ENCODE results near the gene SMIM17. TPM values are rescaled to one million over a fixed set of nuclear protein-coding genes. Genes with fewer than 3 reads are reported as not detected.

Gene SMIM17
- total and polyA plus RNA-seq, 2 of the 4 experiments (the other 2 are of a cell fraction): not detected

DNA sequence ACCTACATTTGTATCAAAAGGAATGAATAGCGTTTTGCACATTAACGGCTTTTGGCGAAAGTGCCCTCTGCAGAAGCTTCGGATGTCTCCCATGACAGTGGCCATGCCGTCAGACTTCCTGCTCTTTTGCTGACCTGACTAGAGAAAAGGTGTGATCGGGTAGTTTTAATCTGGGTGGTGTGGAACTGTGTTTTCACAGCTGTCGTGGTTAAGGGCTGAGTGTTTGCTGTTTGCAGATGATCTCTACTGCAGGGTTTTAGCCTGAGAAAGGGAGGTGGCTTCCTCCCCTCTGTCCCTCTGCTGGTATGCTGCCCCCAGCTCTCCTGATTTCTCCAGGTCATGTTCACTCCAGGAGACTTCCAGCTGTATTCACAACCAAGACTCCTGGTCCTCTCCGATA is 25.4 kb upstream of the SMIM17 start:
- H3K4ac ChIP-seq (ENCODE audit: low read depth, low read length): no peak overlapping the region
- intact Hi-C loops (cut with micrococcal nuclease) (no loop called here), dilution Hi-C loops (cut with HindIII; ENCODE audit: low sequenced_read_pairs, unreplicated experiment) (no loop called here), in situ Hi-C loops (cut with MboI; ENCODE audit: low sequenced_read_pairs) (no loop called here)
- H3K56ac ChIP-seq (ENCODE audit: extremely low read depth, insufficient read depth, low read length): no peak overlapping the region
- H2BK15ac ChIP-seq (ENCODE audit: low read depth, low read length): no peak overlapping the region
- H3K9me1 ChIP-seq (ENCODE audit: insufficient read depth, low read length): no peaks in the 10 kb centered on the region
- H3K27ac ChIP-seq (ENCODE audit: insufficient read depth, low read length): no peak overlapping the region
- H3K14ac ChIP-seq (replicated peaks; ENCODE audit: low read depth, low read length): no peak overlapping the region
- peaks cover 8 to 24% of the 10 kb centered on the region in 2 experiments; a peak in 3 of 4 replicates for H3K79me1 ChIP-seq (ENCODE audit: low read depth in 1 of 2, low read length in 2 of 2)
- H3K4me2 ChIP-seq (ENCODE audit: low read depth, low read length): no peak overlapping the region
- DNase-seq (no peak), ATAC-seq (ENCODE audit: low read depth) (no peak)
- H2BK120ac ChIP-seq (ENCODE audit: low read depth, low read length): no peak overlapping the region
- TF ChIP-seq CEBPB (IDR thresholded peaks at IDR 0.05; ENCODE audit: low read depth, low read length): no peak
- no peak for TF ChIP-seq SMC3 (IDR thresholded peaks at IDR 0.05; ENCODE audit: low read depth, low read length)
- TF ChIP-seq, protein P1, sequence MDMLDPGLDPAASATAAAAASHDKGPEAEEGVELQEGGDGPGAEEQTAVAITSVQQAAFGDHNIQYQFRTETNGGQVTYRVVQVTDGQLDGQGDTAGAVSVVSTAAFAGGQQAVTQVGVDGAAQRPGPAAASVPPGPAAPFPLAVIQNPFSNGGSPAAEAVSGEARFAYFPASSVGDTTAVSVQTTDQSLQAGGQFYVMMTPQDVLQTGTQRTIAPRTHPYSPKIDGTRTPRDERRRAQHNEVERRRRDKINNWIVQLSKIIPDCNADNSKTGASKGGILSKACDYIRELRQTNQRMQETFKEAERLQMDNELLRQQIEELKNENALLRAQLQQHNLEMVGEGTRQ (IDR thresholded peaks at IDR 0.05; ENCODE audit: low read depth, low read length): no peak
- TF ChIP-seq NFE2L2 (IDR thresholded peaks at IDR 0.05; ENCODE audit: low read depth, low read length): no peak
- TF ChIP-seq, protein P2, sequence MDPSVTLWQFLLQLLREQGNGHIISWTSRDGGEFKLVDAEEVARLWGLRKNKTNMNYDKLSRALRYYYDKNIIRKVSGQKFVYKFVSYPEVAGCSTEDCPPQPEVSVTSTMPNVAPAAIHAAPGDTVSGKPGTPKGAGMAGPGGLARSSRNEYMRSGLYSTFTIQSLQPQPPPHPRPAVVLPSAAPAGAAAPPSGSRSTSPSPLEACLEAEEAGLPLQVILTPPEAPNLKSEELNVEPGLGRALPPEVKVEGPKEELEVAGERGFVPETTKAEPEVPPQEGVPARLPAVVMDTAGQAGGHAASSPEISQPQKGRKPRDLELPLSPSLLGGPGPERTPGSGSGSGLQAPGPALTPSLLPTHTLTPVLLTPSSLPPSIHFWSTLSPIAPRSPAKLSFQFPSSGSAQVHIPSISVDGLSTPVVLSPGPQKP (IDR thresholded peaks at IDR 0.05; ENCODE audit: borderline replicate concordance, low read depth, low read length): no peak
- TF ChIP-seq, protein P3, sequence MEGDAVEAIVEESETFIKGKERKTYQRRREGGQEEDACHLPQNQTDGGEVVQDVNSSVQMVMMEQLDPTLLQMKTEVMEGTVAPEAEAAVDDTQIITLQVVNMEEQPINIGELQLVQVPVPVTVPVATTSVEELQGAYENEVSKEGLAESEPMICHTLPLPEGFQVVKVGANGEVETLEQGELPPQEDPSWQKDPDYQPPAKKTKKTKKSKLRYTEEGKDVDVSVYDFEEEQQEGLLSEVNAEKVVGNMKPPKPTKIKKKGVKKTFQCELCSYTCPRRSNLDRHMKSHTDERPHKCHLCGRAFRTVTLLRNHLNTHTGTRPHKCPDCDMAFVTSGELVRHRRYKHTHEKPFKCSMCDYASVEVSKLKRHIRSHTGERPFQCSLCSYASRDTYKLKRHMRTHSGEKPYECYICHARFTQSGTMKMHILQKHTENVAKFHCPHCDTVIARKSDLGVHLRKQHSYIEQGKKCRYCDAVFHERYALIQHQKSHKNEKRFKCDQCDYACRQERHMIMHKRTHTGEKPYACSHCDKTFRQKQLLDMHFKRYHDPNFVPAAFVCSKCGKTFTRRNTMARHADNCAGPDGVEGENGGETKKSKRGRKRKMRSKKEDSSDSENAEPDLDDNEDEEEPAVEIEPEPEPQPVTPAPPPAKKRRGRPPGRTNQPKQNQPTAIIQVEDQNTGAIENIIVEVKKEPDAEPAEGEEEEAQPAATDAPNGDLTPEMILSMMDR (conservative IDR thresholded peaks at IDR 0.05; ENCODE audit: low read depth, low read length): no peak
- no peak for TF ChIP-seq MAZ (IDR thresholded peaks at IDR 0.05; ENCODE audit: borderline replicate concordance, low read depth, low read length)
- no peak for TF ChIP-seq MAFK (IDR thresholded peaks at IDR 0.05; ENCODE audit: low read depth, low read length)
- TF ChIP-seq POLR2A (IDR thresholded peaks at IDR 0.05; ENCODE audit: low read depth, low read length): no peak
- no peak for TF ChIP-seq MXI1 (IDR thresholded peaks at IDR 0.05; ENCODE audit: borderline replicate concordance, low read depth, low read length)
- TF ChIP-seq RFX5 (IDR thresholded peaks at IDR 0.05; ENCODE audit: low read depth, low read length): no peak
- no peak for TF ChIP-seq FOS (IDR thresholded peaks at IDR 0.05; ENCODE audit: low read depth, low read length)
- no peak for TF ChIP-seq CHD1 (IDR thresholded peaks at IDR 0.05; ENCODE audit: low read depth, low read length)
- TF ChIP-seq RCOR1 (IDR thresholded peaks at IDR 0.05; ENCODE audit: insufficient replicate concordance, low read length): no peak
- no peak for TF ChIP-seq RAD21 (IDR thresholded peaks at IDR 0.05; ENCODE audit: low read length)
- TF ChIP-seq BHLHE40 (IDR thresholded peaks at IDR 0.05; ENCODE audit: low read depth, low read length): no peak
- no peak overlapping the region for H2AK9ac ChIP-seq (replicated peaks; ENCODE audit: low read depth, low read length, poor library complexity)
- no peaks in the 10 kb centered on the region for H4K20me1 ChIP-seq (ENCODE audit: insufficient read depth, low read length)
- H4K91ac ChIP-seq (ENCODE audit: insufficient read depth, low read depth, low read length): no peak overlapping the region
- H4K8ac ChIP-seq (ENCODE audit: low read depth in 2 of 2, low read length in 2 of 2): no peak overlapping the region
- POLR2A ChIA-PET (ENCODE audit: unreplicated experiment): no interaction called here
- H3K23ac ChIP-seq (ENCODE audit: low read depth, low read length): no peak overlapping the region
- H3K18ac ChIP-seq (ENCODE audit: low read depth, low read length): no peak overlapping the region
- peaks cover 35% of the 10 kb centered on the region for H3K36me3 ChIP-seq (ENCODE audit: control insufficient read depth, insufficient read depth, low read length)
- CTCF ChIA-PET: no interaction called here
- H4K5ac ChIP-seq (ENCODE audit: low read depth, low read length): no peak overlapping the region
- H3K27me3 ChIP-seq (ENCODE audit: control insufficient read depth, insufficient read depth, low read length): no peaks in the 10 kb centered on the region
- H2BK20ac ChIP-seq (ENCODE audit: low read depth, low read length): no peak overlapping the region
- no peak overlapping the region for H3K9ac ChIP-seq (ENCODE audit: low read depth, low read length)
- H2AK5ac ChIP-seq (ENCODE audit: low read depth, low read length): no peak overlapping the region
- WGBS, 2 experiments (ENCODE audit: extremely low coverage in 2 of 2, insufficient read length in 1 of 2): 91% methylated on average over 4 of the region's 8 CpGs; no CpG with 5 or more reads in 1 of the 2 experiments
- H2BK5ac ChIP-seq (ENCODE audit: low read depth, low read length, poor library complexity, severe bottlenecking): no peak overlapping the region
- H3K4me1 ChIP-seq (ENCODE audit: control insufficient read depth, insufficient read depth, low read length): no peaks in the 10 kb centered on the region
- peaks cover 69% of the 10 kb centered on the region for H3K9me3 ChIP-seq (ENCODE audit: control insufficient read depth, insufficient read depth, low read length)
- no TSS peak for BruUV-seq (replicated peaks)
- no peak overlapping the region for H3K4me3 ChIP-seq (ENCODE audit: insufficient read depth, low read depth, low read length)
- no peak overlapping the region for H2AFZ ChIP-seq (replicated peaks; ENCODE audit: low read length, poor library complexity)

All from IMR-90 (cell line).